Fibroblast of the aortic adventitia (primary cell): ENCODE data around the gene CD52. TPM values are rescaled to one million over a fixed set of nuclear protein-coding genes. Genes with fewer than 3 reads are reported as not detected.
"Not testable (repeated sequence)": the region's sequence is repeated elsewhere in the genome, so short reads cannot be mapped to it uniquely, and the experiment has no call there.

Experiments
- DNase-seq: peaks from one replicate; pipeline ENCODE4 v3.0.0-alpha.2; 2010; ENCODE audit warnings: low read depth
- H3K4me3 ChIP-seq: 2 replicates; pipeline ENCODE4 v1.5.1; 2011; ENCODE audit warnings: low read depth, mild to moderate bottlenecking, control low read depth, low read length, moderate library complexity
- CTCF ChIP-seq: IDR thresholded peaks from 2 replicates; pipeline ENCODE4 v1.5.1; 2011; ENCODE audit warnings: mild to moderate bottlenecking, low read length, control low read depth, inconsistent platforms; ENCODE audit not compliant: insufficient read depth
- total RNA-seq: library from RNA; depleted of rRNA; stranded (reverse); fragments of >200 nt; gene quantifications from 2 replicates; pipeline ENCODE4 v1.2.3, GENCODE V29; 2012; ENCODE audit warnings: low replicate concordance

CD52 gene
- total RNA-seq, 1 donor: not detected

- no peak overlapping the region for H3K4me3 ChIP-seq
- TF ChIP-seq CTCF: no peak
- no peak for DNase-seq
Measured at GRCh38 chr1:26327956-26328362, 10.2 kb downstream of the CD52 start.

GRCh38 chr1:26328597-26328996 lies 10.8 kb downstream of the CD52 start:
- no peak for DNase-seq
- H3K4me3 ChIP-seq: no peak overlapping the region
- TF ChIP-seq CTCF: no peak

GRCh38 chr1:26329380-26329779 lies 11.6 kb downstream of the CD52 start:
- DNase-seq, H3K4me3 ChIP-seq: not testable (repeated sequence)

- DNase-seq: no peak
- no peak overlapping the region for H3K4me3 ChIP-seq
- no peak for TF ChIP-seq CTCF
Measured at GRCh38 chr1:26330276-26330675, 12.5 kb downstream of the CD52 start.

GRCh38 chr1:26333312-26333711 lies 15.6 kb downstream of the CD52 start:
- DNase-seq, H3K4me3 ChIP-seq: not testable (repeated sequence)

GRCh38 chr1:26335774-26336476 lies 18.2 kb downstream of the CD52 start:
- no peak for TF ChIP-seq CTCF
- H3K4me3 ChIP-seq: peak overlapping the region; percentile 68
- no peak for DNase-seq

- no peak for TF ChIP-seq CTCF
- DNase-seq: no peak
- peak overlapping the region; percentile 68 for H3K4me3 ChIP-seq
Measured at GRCh38 chr1:26336477-26337205, 18.9 kb downstream of the CD52 start.

GRCh38 chr1:26337206-26337535 lies 19.4 kb downstream of the CD52 start:
- TF ChIP-seq CTCF: no peak
- no peak for DNase-seq
- H3K4me3 ChIP-seq: no peak overlapping the region
